Activated naive CD4-positive, alpha-beta T cell treated with anti-CD3 and anti-CD28 coated beads for 36 hours (primary cell): ENCODE measurements around the gene ENDOG. TPM values are rescaled to one million over a fixed set of nuclear protein-coding genes. Genes with fewer than 3 reads are reported as not detected.
"Not testable (repeated sequence)": the region's sequence is repeated elsewhere in the genome, so short reads cannot be mapped to it uniquely, and the experiment has no call there.

ENCODE experiments used
- CTCF ChIA-PET: fragments of 350-600 bp; sonication (Branson Sonifier 250); formaldehyde crosslinking; loops from one replicate; lab custom pipeline; 2021; ENCODE audit warnings: antibody characterized with exemption; lab: Charles Lee
- DNase-seq: peaks from one replicate; pipeline ENCODE4 v3.0.0-alpha.2; 2020
- H3K27ac Mint-ChIP-seq: one replicate; pipeline ENCODE4 v1.8.0; 2021; ENCODE audit warnings: mild to moderate bottlenecking, mixed read lengths
- H3K27me3 Mint-ChIP-seq: one replicate; pipeline ENCODE4 v1.8.0; 2021; ENCODE audit warnings: low read depth, mixed read lengths
- H3K36me3 Mint-ChIP-seq: one replicate; pipeline ENCODE4 v1.8.0; 2021; ENCODE audit warnings: low read depth, mixed read lengths
- H3K4me1 Mint-ChIP-seq: one replicate; pipeline ENCODE4 v1.8.0; 2021; ENCODE audit warnings: low read depth, mixed read lengths
- H3K4me3 Mint-ChIP-seq: one replicate; pipeline ENCODE4 v1.8.0; 2021; ENCODE audit warnings: mild to moderate bottlenecking, moderate library complexity, mixed read lengths
- H3K9me3 Mint-ChIP-seq: one replicate; pipeline ENCODE4 v1.8.0; 2021; ENCODE audit warnings: mixed read lengths
- intact Hi-C: fragments of 100-400 bp; cut with micrococcal nuclease; formaldehyde crosslinking; loops from one replicate; pipeline ENCODE4 v1.15.1; 2023
- total RNA-seq, 2 experiments: library from RNA; stranded (reverse); gene quantifications; one replicate each; pipeline ENCODE4 v1.2.3, GENCODE V29; 2021

Gene ENDOG
- total RNA-seq, 2 experiments from 2014 or later: 9.9 to 10.3 TPM

DNA sequence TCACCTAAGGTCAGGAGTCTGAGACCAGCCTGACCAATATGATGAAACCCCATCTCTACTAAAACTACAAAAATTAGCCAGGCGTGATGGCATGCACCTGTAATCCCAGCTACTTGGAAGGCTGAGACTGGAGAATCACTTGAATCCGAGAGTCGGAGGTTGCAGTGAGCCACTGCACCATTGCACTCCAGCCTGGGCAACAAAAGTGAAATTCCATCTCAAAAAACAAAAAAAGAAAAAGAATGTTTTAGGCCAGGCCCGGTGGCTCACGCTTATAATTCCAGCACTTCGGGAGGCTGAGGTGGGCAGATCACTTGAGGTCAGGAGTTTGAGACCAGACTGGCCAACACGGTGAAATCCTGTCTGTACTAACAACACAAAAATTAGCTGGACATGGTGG is 40.2 kb downstream of the ENDOG start:
- CTCF ChIA-PET, H3K9me3 Mint-ChIP-seq, H3K27ac Mint-ChIP-seq, H3K4me1 Mint-ChIP-seq, DNase-seq, H3K36me3 Mint-ChIP-seq, H3K4me3 Mint-ChIP-seq, H3K27me3 Mint-ChIP-seq, intact Hi-C loops: not testable (repeated sequence)

DNA sequence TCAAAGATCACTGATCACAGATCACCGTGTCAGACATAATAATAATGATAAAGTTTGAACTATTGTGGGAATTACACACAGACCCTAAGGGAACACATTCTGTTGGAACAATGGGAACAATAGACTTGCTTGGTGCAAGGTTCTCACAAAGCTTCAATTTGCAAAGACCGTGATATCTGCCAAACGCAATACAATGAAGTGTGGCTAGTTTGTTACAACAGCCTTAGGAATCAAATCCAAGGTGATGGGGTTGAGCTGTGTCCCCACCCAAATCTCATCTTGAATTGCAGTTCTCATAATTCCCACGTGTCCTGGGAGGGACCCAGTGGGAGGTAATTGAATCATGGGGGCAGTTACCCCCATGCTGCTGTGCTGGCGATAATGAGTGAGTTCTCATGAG is 42.6 kb downstream of the ENDOG start:
- Mint-ChIP-seq H3K36me3 (peaks cover 3% of the 10 kb centered on the region), H3K4me1 (peaks cover 9% of the 10 kb centered on the region), H3K4me3 (no peak overlapping the region), H3K9me3 (no peaks in the 10 kb centered on the region), H3K27me3 (no peaks in the 10 kb centered on the region), H3K27ac (no peak overlapping the region)
- intact Hi-C loops: no loop called here
- CTCF ChIA-PET: interaction anchor here (1.4 to 8.0 kb wide), 3 partner anchors 18 to 66 kb away, joined by 3 to 109 read pairs (median 9); no protein-coding TSS in a partner anchor
- no peak for DNase-seq

DNA sequence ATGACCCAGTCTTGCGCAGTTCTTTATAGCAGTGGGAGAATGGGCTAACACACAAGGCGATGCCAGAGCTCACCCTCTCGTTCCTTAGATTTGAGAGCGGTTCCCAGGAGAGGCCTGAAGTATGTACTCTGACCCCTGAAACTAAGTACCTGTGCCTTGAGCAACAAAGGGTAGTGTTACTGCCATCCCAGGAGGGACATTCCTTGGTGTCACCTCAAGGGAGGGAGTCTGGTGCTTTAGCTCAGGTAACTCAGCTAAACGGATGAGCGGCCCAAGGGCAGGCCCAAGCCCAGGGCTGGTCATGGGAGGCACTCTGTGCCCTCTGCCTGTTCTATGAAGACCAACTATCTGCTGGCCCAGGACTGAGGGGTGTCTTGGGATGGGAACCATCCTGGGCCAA is 43.2 kb downstream of the ENDOG start:
- Mint-ChIP-seq H3K9me3 (no peaks in the 10 kb centered on the region), H3K4me3 (no peak overlapping the region), H3K27ac (no peak overlapping the region), H3K36me3 (peaks cover 1% of the 10 kb centered on the region), H3K4me1 (peaks cover 9% of the 10 kb centered on the region), H3K27me3 (no peaks in the 10 kb centered on the region)
- intact Hi-C loops: no loop called here
- no peak for DNase-seq
- CTCF ChIA-PET: interaction anchor here (0.8 to 8.0 kb wide), 7 partner anchors 14 to 66 kb away, joined by 3 to 109 read pairs (median 4); partner anchors contain the start of gene ENDOG

DNA sequence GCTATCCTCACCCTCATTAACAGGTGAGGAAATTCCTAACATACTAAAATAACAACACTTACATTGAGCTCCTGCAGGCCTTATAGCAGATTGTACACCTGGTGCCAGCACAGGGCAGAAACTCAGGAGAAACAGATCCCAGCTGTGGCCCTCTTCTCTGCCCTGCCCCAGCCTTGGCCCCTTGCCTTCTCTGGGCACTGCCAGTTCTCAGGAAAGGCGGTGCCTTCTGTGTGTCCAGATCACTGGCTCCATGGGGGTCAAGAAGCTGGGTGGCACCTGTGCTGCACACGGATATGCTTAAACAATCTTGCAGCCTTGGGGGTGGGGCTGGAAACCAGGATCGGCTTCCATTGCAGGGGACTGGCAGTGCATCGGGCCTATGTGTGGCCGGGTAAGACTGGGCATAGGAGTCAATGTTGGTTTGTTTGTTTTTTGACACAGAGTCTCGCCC is 44.1 kb downstream of the ENDOG start:
- no peak overlapping the region for H3K4me3 Mint-ChIP-seq
- intact Hi-C loops: no loop called here
- CTCF ChIA-PET: interaction anchor here (0.7 to 8.0 kb wide), 8 partner anchors 10 to 65 kb away, joined by 3 to 109 read pairs (median 4); partner anchors contain the start of gene ENDOG
- no peak for DNase-seq
- no peak overlapping the region for H3K27ac Mint-ChIP-seq
- H3K9me3 Mint-ChIP-seq: no peaks in the 10 kb centered on the region
- H3K27me3 Mint-ChIP-seq: no peaks in the 10 kb centered on the region
- peaks cover 9% of the 10 kb centered on the region for H3K4me1 Mint-ChIP-seq
- peaks cover 1% of the 10 kb centered on the region for H3K36me3 Mint-ChIP-seq

DNA sequence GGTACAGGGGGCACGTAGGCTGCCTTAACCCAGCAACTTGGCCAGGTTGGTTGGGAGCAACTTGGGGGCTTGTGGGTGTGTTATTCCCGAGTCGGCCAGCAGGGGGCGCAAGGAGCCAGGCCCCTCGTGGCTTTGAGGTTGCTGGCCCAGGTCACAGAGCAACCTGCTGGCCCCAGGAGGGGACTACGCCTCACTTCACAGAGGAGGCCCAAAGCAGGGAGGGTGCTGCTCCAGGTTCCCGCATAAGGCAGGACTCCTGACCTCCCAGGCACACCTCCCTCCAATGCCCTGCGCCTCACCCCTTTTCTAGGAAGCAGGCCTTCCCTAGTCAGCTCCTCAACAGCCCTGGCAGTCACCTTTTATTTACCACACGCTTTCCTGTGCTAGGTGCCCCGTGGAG is 45.3 kb downstream of the ENDOG start:
- intact Hi-C loops: loop anchor here (1.0 kb wide), 2 partner anchors 39 to 65 kb away; no protein-coding TSS in a partner anchor
- CTCF ChIA-PET: interaction anchor here (0.6 to 8.0 kb wide), 5 partner anchors 11 to 206 kb away, joined by 3 to 109 read pairs (median 4); partner anchors contain the start of gene PHYHD1
- no peak overlapping the region for H3K27ac Mint-ChIP-seq
- DNase-seq: peak; percentile 90
- H3K4me1 Mint-ChIP-seq: peaks cover 9% of the 10 kb centered on the region
- no peaks in the 10 kb centered on the region for H3K36me3 Mint-ChIP-seq
- no peak overlapping the region for H3K4me3 Mint-ChIP-seq
- no peaks in the 10 kb centered on the region for H3K9me3 Mint-ChIP-seq
- H3K27me3 Mint-ChIP-seq: no peaks in the 10 kb centered on the region

DNA sequence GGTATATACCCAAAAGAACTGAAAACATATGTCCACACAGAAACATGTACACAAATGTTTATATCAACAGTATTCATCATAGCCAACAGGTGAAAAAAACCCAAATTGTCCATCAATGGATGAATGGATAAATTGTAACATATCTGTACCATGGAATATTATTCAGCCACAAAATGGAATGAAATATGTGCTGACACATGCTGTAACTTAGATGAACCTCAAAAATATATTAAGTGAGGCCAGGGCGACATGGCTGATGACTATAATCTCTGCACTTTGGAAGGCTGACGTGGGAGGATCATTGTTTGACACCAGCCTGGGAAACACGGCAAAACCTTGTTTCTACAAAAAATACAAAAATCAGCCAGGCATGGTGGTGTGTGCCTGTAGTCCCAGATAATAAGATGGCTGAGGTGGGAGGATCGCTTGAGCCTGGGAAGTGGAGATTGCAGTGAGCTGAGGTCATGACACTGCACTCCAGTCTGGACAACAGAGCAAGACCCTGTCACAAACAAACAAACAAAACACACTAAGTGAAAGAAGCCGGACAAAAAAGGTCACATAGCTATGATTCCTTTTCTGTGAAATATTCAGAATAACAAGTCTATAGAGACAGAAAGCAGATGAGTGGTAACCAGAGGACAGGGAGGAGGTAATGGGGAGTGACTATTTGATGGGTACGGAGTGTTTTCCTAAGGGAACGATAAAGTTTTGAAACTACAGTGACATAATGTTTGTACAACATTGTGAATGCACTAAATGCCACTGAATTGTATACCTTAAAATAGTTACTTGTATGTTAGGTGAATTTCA is 52.0 kb downstream of the ENDOG start:
- H3K27ac Mint-ChIP-seq: no peak overlapping the region
- no peak for DNase-seq
- no peak overlapping the region for H3K4me3 Mint-ChIP-seq
- intact Hi-C loops: no loop called here
- CTCF ChIA-PET: interaction anchor here (1.0 to 2.4 kb wide), 2 partner anchors 56 to 58 kb away, joined by 3 to 13 read pairs; no protein-coding TSS in a partner anchor
- H3K27me3 Mint-ChIP-seq: no peaks in the 10 kb centered on the region
- H3K36me3 Mint-ChIP-seq: peaks cover 6% of the 10 kb centered on the region
- H3K9me3 Mint-ChIP-seq: no peaks in the 10 kb centered on the region
- H3K4me1 Mint-ChIP-seq: peaks cover 9% of the 10 kb centered on the region

DNA sequence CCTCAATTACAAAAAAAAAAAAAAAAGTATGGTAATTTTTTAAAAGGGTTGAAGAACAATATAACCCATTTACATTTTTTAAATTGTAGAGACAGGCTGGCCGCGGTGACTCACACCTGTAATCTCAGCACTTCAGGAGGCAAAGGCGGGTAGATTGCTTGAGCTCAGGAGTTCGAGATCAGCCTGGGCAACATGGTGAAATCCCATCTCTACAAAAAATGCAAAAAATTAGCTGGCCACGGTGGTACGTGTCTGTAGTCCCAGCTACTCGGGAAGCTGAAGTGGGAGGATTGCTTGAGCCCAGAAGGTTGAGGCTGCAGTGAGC is 52.6 kb downstream of the ENDOG start:
- H3K4me3 Mint-ChIP-seq, H3K9me3 Mint-ChIP-seq, H3K36me3 Mint-ChIP-seq, H3K27ac Mint-ChIP-seq, H3K4me1 Mint-ChIP-seq, DNase-seq, intact Hi-C loops, H3K27me3 Mint-ChIP-seq: not testable (repeated sequence)
- CTCF ChIA-PET: interaction anchor here (1.0 to 2.4 kb wide), 2 partner anchors 55 to 57 kb away, joined by 3 to 13 read pairs; no protein-coding TSS in a partner anchor

Other genes with a start within 250 kb of the ENDOG start
- gene DYNC2I2, start 161.7 kb upstream of the ENDOG start, total RNA-seq: 10 to 100 TPM; 32.4 to 32.8 TPM
- gene SET, start 129.3 kb upstream of the ENDOG start, total RNA-seq: 100 to 1,000 TPM; 669 to 771 TPM
- 1 to 10 TPM; 6.3 to 7.3 TPM for gene PKN3, start 116.0 kb upstream of the ENDOG start, total RNA-seq
- gene ZDHHC12, start 94.4 kb upstream of the ENDOG start, total RNA-seq: 10 to 100 TPM; 50.9 to 53.1 TPM
- gene ZER1, start 46.6 kb upstream of the ENDOG start, total RNA-seq: 10 to 100 TPM in 1 of 2 experiments, 1 to 10 TPM in 1; 9.9 to 11.0 TPM
- 1 to 10 TPM; 8.3 to 9.0 TPM for gene TBC1D13, start 31.2 kb upstream of the ENDOG start, total RNA-seq
- gene SPOUT1, start 11.3 kb downstream of the ENDOG start, total RNA-seq: 10 to 100 TPM; 72.9 to 82.3 TPM
- 10 to 100 TPM; 29.6 to 33.6 TPM for gene KYAT1, start 63.5 kb downstream of the ENDOG start, total RNA-seq
- gene LRRC8A, start 63.6 kb downstream of the ENDOG start, total RNA-seq: 10 to 100 TPM; 13.1 to 13.2 TPM
- gene PHYHD1, start 102.5 kb downstream of the ENDOG start, total RNA-seq: under 1 TPM; 0.44 to 0.50 TPM
- 1 to 10 TPM; 2.5 to 2.7 TPM for gene DOLK, start 129.1 kb downstream of the ENDOG start, total RNA-seq
- 100 to 1,000 TPM; 101 to 112 TPM for gene NUP188, start 129.2 kb downstream of the ENDOG start, total RNA-seq
- gene SH3GLB2, start 209.8 kb downstream of the ENDOG start, total RNA-seq: 10 to 100 TPM; 38.0 to 38.2 TPM
- 10 to 100 TPM; 36.3 to 42.7 TPM for gene MIGA2, start 218.1 kb downstream of the ENDOG start, total RNA-seq